UCSD-AML1 (cell line): ENCODE measurements around the gene MRPL30.
"Not testable (repeated sequence)": the region's sequence is repeated elsewhere in the genome, so short reads cannot be mapped to it uniquely, and the experiment has no call there.

ENCODE experiments used
- DNase-seq: peaks from one replicate; lab custom pipeline; 2025; ENCODE audit not compliant: unreplicated experiment; lab: John Stamatoyannopoulos, UW

MRPL30 gene

DNA sequence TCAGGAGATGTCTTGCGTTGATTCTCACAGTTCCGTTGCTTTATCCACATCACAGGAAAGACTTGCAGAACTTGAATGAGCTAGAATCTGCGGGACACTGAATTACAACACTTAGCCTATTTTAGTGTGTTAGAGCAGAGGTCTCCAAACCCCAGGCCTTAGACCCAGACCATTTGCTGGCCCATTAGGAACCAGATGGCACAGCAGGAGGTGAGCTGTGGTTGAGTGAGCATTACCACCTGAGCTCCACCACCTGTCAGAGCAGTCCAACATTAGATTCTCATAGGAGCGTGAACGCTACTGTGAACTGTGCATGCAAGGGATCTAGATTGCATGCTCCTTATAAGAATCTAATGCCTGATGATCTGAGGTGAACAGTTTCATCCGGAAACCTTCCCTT is 3.8 kb downstream of the MRPL30 start:
- no peak for DNase-seq

DNA sequence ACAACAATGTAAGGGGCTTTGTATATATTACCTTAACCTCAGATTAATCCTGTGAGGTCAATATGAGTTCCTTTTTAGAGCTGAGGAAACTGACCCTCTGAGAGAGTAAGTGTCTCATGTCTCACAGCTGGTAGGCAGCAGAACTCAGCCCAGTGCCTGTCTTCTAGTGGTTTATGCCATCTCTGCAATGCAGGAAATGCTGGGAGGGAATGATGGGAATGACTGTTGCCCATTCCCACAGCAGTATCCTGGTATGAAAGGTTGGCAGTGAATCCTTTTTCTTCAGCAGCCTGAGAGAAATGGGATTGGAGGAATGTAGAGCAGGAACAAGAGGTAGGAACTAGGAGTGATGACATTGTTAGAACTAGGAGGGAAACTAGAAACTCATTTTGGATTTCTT is 6.0 kb downstream of the MRPL30 start:
- no peak for DNase-seq

DNA sequence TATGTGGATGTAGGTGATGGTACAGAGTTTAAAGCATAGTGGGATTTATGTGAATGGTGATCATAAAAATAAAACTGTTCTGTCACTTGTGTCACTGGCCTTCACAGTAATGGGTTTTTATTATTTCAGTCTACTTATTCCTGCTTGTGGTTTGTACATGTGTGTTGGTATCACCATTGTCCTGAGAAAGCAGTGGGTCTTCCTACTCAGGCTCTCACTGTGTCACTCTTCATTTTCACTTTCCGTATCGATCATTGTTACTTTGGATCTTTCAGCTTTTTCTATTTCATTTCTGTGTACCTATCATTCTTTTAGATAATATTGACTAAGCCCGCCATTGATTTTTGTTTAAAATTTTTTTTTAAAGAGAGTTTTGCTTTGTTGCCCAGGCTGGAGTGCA is 7.4 kb downstream of the MRPL30 start:
- DNase-seq, result no peak

DNA sequence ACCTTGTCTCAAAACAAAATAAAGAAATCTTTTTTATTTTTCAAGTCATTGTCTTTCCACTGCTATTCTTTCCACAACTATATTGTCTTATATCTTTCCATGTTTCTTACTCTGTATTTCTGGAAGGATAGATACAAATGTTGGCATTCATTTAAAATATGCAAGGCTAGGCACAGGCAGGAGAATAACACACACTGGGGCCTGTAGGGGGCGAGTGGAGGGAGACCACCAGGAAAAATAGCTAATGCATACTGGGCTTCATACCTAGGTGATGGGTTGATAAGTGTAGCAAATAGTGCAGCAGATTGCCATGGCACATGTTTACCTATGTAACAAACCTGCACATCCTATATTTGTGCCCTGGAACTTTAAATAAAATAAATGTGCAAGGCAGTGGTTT is 9.6 kb downstream of the MRPL30 start:
- DNase-seq, result no peak

DNA sequence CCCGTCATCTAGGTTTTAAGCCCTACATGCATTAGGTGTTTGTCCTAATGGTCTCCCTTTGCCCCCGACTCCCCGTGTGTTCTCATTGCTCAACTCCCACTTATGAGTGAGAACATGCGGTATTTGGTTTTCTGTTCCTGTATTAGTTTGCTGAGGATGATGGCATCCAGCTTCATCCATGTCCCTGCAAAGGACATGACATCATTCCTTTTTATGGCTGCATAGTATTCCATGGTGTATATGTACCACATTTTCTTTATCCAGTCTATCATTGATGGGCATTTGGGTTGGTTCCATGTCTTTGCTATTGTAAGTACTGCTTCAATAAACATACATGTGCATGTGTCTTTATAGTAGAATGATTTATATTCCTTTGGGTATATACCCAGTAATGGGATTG is 11.4 kb downstream of the MRPL30 start:
- not testable (repeated sequence) for DNase-seq

DNA sequence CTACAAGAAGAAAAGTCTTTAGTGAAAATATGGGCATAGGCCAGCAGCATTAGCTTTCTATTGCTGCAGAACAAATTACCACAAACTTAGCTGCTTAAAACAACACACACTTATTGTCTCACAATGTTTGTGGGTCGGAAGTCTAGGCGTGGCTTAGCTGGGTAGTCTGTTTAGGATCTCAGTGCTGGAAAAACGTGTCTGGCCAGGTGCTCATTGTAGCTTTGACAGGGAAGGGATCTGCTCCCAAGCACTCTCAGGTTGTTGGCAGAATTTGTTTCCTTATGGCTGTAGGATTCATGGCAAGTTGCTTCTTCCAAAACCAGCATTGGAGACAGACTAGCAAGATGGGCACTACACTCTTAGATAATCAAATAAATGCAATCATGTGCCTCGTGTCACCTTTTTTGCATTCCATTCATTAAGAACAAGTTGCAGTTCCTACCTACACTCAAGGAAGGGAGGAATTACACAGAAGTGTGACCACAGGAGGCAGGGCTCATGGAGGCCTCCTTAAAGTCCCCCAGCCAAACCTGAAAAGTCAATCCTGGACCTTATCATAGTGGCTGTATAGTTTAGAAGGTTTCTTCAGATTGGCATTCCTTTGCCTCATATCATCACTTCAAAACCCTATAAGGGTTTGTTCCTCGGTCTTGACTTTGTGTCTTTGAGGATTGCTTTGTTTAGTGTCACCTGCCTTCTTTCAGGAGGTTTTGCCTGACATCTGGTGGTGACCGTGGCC is 17.3 kb downstream of the MRPL30 start:
- DNase-seq, result no peak

DNA sequence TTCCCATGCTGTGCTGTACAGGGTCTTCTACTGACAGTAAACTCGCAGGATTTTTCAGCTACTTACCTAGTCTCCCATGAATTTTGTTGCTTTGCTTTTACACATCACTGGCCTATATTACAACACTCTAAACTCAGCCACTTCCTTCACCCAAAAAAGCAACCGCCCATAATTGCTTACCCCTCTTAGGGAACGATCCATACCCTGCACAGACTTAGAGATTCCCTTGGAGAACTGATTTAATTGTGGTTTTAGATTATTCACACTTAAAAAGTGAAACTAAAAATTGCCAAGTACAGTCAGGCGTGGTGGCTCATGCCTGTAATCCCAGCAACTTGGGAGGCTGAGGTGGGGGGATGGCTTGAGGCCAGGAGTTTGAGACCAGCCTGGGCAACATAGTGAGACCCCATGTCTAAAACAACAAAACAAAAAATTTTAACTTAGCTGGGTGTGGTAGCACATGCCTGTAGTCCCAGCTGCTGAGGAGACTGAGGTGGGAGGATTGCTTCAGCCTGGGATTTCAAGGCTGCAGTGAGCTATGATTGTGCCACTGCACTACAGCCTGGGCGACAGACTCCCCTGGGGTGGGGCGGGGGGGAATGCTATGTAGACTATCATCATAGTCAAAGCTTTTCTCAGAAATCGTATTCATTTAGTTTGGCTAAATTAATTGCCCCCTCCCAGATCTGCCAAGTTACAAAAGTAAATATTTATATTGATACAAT is 19.3 kb downstream of the MRPL30 start:
- no peak for DNase-seq

DNA sequence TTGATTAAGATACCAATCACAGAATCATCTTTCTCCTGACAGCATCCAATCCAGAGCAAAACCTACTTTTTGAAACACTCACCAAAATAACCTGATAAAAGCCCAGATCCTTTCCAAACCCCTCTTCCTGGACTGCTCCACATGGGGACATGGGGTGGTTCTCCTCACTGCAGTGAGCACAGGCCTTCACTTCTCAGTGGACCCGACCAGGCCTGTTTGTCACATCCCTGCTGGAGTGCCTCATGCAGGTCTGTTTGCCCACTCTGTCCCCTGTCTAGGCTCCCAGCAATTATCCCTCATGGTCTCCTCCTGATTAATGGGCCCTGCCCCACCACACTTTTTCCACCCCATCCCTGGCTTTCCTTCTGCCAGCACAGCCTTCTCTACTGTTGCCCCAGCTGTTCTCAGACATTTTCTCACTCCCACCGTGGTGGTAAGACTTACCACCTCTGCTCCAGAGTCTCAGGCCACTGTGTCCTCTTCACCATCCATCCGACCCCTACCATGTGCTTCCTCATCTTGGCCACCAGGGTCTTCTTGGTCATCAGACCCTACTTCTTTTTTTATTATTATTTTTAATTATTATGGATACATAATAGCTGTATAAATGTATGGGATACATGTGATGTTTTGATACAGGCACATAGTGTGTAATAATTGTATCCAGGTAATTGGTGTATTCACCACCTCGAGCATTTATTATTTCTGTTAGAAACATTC is 21.1 kb downstream of the MRPL30 start:
- DNase-seq, result no peak

DNA sequence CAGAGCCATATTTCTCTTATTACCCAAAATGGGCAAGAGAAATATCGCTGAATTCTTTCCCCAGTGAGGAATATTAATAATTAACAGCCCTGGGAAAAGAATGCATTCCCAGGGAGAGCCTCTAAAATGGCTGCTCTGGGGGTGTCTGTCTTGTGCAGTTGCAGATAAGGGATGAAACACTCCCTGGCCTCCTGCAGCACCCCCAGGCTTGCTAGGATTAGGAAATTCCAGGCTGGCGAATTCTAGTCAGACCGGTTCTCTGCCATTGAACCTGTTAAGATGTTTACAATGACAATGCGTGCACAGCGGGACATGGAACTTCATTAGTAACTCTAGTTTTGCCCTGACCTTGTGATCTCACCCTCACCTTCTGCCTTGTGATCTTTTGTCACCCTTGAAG is 24.5 kb downstream of the MRPL30 start:
- no peak for DNase-seq

DNA sequence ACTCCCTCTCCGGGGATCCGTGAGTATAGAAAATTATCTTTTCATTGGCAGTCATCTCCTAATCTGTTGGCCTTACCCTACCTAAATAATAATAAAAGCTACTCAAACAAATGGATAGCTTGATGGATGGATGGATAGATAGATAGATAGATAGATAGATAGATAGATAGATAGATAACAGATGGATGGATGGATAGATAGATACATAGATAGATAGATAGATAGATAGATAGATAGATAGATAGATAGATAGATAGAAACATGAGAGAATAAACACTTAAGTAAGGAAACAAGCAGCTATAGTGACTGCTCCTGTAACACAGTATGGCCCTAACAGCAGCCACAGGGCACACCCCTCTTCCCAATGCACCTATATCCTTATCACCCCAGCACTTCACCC is 35.1 kb downstream of the MRPL30 start:
- DNase-seq, result no peak

DNA sequence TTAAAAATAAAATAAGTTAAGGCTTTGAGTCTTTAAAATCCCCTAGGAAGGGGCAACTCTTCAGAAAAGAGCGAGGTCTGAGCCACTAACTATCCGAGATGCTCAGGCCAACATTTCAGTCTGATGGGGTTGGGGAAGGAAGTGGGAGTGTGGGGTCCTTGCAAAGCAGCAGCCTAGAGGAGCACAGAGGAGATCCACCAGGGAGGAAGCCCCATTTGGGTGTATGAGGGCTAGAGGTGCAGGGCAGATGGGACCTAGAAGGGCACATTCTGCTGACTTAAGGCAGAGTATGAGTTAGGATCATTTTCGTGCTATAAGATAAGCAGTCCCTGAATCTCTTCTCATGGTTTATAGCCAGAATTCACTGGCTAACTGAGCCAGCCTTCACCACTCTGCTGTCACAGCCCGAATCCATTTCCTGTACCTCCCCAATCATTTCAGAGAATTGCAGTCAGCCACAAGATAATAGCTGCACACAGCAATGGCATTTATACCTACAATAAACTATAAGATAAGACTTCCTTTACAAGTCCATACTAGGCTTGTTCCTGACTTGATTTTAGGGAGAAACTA is 37.0 kb downstream of the MRPL30 start:
- DNase-seq, result peak; percentile 20

DNA sequence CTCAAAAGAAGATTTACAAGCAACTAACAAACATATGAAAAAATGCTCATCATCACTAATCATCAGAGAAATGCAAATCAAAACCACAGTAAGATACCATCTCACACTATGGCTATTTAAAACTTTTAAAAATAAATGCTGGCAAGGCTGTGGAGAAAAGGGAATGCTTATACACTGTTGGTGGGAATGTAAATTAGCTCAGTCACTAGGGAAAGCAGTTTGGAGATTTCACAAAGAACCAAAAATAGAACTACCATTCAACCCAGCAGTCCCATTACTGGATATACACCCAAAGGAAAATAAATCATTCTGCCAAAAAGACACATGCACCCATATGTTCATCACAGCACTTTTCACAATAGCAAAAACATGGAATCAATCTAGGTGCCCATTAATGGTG is 52.2 kb downstream of the MRPL30 start:
- not testable (repeated sequence) for DNase-seq

DNA sequence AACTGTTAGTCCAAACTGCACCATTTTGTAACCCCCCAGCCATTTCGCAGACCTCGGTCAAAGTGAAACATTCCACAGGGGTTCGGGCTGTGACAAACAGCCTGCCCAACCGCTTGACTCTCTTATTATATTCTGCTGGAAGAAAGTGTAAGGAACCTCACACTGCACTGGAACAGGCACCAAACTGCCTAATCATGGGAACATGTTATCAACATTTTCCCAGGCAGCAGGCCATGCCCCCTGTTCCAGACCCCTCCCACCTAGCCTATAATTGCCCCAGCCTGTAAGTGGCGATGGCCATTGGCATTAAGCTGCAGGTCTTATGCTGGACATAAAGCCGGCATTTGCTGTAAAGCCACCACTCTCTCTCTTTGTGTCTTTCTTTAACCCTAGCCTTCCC is 57.6 kb downstream of the MRPL30 start:
- no peak for DNase-seq

DNA sequence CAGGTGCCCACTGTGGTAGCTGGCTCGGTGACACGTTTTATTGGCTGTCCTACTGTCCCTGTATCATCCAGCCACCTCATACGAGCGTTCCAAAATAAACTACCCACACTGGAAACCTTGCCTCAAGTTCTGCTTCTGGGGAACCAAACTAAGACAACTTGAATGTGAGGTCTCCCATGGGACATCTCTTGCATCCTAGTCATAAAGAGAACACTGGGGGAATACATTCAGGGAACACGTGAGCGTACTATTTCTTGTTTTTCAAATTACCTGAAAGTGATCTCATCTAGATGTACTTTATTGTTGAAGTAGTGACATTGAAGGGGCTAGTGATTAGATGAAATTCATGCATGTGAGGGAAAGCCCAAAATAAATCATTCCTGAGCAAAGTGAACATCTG is 59.4 kb downstream of the MRPL30 start:
- DNase-seq, result no peak

DNA sequence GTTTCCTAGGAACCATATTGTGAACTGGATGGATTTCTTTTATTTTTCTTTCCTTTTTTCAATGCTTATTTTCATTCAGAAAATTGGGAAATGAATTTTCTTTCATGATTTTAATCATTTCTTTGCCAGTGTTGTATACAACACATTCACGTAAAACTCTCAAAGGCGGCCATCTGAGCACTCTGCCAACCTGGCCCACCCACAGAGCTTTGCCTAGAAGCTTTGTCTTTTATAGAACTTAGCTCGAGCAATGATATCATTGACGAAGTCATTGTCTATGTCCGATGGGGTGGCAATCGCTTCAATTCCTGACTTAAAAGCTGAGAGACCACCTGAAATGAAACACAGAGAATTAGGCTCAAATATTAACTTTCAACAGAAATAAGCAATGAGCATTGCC is 61.2 kb downstream of the MRPL30 start:
- no peak for DNase-seq
